Stimulated activated CD8-positive, alpha-beta memory T cell treated with anti-CD3 and anti-CD28 coated beads, Interleukin-7, amount 100 ng/mL, for 48 hours (primary cell): ENCODE data around the gene MTERF2.

Experiments used
- DNase-seq, 2 donors: peaks; one replicate each; pipeline ENCODE4 v3.0.0-alpha.2; 2020; ENCODE audit warnings: low read depth in 1 of 2; ENCODE audit errors: extremely low read depth in 1 of 2

The MTERF2 gene

GRCh38 chr12:106954462-106955376, 32.2 kb downstream of the MTERF2 start:
- peak in 1 of 2 donors; percentile 0 for DNase-seq

- DNase-seq: no peak
Observed at GRCh38 chr12:106953352-106954250, 33.3 kb downstream of the MTERF2 start.

GRCh38 chr12:106950591-106950990, 36.4 kb downstream of the MTERF2 start:
- DNase-seq: no peak

- DNase-seq: no peak
Observed at GRCh38 chr12:106947461-106947860, 39.5 kb downstream of the MTERF2 start.

- DNase-seq: no peak
Observed at GRCh38 chr12:106945261-106945851, 41.6 kb downstream of the MTERF2 start.

- no peak for DNase-seq
Observed at GRCh38 chr12:106942775-106943174, 44.2 kb downstream of the MTERF2 start.

- DNase-seq: no peak
Observed at GRCh38 chr12:106941481-106942156, 45.3 kb downstream of the MTERF2 start.

GRCh38 chr12:106934277-106934676, 52.7 kb downstream of the MTERF2 start:
- DNase-seq: no peak
